ENCODE measurements around the gene HOXD12.

DNA sequence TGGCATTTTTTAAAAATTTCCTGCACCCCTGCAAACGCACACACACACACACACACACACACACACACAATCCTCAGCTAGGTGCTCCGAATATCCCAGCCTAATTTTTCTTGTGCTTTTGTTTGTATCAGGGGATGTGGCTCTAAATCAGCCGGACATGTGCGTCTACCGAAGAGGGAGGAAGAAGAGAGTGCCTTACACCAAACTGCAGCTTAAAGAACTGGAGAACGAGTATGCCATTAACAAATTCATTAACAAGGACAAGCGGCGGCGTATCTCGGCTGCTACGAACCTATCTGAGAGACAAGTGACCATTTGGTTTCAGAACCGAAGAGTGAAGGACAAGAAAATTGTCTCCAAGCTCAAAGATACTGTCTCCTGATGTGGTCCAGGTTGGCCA, 5.2 kb upstream of the HOXD12 start:
- TF ChIP-seq, protein P1, sequence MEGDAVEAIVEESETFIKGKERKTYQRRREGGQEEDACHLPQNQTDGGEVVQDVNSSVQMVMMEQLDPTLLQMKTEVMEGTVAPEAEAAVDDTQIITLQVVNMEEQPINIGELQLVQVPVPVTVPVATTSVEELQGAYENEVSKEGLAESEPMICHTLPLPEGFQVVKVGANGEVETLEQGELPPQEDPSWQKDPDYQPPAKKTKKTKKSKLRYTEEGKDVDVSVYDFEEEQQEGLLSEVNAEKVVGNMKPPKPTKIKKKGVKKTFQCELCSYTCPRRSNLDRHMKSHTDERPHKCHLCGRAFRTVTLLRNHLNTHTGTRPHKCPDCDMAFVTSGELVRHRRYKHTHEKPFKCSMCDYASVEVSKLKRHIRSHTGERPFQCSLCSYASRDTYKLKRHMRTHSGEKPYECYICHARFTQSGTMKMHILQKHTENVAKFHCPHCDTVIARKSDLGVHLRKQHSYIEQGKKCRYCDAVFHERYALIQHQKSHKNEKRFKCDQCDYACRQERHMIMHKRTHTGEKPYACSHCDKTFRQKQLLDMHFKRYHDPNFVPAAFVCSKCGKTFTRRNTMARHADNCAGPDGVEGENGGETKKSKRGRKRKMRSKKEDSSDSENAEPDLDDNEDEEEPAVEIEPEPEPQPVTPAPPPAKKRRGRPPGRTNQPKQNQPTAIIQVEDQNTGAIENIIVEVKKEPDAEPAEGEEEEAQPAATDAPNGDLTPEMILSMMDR (conservative IDR thresholded peaks at IDR 0.05; ENCODE audit: low read depth, low read length): no peak
- no peak for TF ChIP-seq EZH2 (IDR thresholded peaks at IDR 0.05; ENCODE audit: borderline replicate concordance, low read depth, low read length, poor library complexity, severe bottlenecking)
